PFSK-1 (cell line): ENCODE results near the gene EIF4ENIF1.

Source experiments
- TAF1 ChIP-seq: IDR thresholded peaks from 2 replicates; pipeline ENCODE4 v1.6.1; 2012; ENCODE audit warnings: low read length, control low read depth, borderline replicate concordance; ENCODE audit not compliant: insufficient read depth
- TF ChIP-seq, protein P1 (sequence below), 2 experiments: IDR thresholded peaks; 2 replicates each; pipeline versions ENCODE4 v1.6.1 to v1.8.0; 2011 to 2012; ENCODE audit warnings: low read depth in 2 of 2, low read length in 2 of 2, control low read depth in 1 of 2, inconsistent platforms in 1 of 2, mild to moderate bottlenecking in 1 of 2, moderate library complexity in 1 of 2; ENCODE audit not compliant: insufficient read depth in 1 of 2

DNA sequence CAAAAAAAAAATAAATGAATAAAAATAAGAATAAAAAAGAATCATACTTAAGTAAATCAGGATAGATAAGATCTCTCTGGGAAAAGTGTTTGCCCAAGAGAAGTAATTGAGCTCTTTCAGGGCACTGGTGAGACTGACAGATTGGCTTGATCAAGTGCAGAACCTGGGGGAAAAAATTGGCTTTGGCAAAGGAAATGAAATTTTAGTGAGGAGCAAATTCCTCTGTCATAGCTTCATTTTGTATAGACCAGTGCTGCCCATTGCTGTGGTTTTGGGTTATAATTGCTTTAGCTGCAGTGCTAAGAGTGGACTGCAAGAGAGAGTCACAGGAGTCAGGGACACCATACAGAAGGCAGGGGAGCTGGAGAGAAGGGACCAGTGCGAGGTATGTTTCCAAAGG lies 42.4 kb upstream of the EIF4ENIF1 start:
- TF ChIP-seq, protein P1, sequence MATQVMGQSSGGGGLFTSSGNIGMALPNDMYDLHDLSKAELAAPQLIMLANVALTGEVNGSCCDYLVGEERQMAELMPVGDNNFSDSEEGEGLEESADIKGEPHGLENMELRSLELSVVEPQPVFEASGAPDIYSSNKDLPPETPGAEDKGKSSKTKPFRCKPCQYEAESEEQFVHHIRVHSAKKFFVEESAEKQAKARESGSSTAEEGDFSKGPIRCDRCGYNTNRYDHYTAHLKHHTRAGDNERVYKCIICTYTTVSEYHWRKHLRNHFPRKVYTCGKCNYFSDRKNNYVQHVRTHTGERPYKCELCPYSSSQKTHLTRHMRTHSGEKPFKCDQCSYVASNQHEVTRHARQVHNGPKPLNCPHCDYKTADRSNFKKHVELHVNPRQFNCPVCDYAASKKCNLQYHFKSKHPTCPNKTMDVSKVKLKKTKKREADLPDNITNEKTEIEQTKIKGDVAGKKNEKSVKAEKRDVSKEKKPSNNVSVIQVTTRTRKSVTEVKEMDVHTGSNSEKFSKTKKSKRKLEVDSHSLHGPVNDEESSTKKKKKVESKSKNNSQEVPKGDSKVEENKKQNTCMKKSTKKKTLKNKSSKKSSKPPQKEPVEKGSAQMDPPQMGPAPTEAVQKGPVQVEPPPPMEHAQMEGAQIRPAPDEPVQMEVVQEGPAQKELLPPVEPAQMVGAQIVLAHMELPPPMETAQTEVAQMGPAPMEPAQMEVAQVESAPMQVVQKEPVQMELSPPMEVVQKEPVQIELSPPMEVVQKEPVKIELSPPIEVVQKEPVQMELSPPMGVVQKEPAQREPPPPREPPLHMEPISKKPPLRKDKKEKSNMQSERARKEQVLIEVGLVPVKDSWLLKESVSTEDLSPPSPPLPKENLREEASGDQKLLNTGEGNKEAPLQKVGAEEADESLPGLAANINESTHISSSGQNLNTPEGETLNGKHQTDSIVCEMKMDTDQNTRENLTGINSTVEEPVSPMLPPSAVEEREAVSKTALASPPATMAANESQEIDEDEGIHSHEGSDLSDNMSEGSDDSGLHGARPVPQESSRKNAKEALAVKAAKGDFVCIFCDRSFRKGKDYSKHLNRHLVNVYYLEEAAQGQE (IDR thresholded peaks at IDR 0.05; ENCODE audit: insufficient read depth in 1 of 2, low read depth in 2 of 2, low read length in 2 of 2): no peak
- TF ChIP-seq TAF1: no peak
